ENCODE results near the gene DUXB.
A peak's percentile ranks its signal among the peaks of the same experiment; 100 is the strongest.

DUXB gene

GRCh38 chr16:75660321-75660720 is 40.9 kb downstream of the DUXB start:
- TF ChIP-seq, protein P1, sequence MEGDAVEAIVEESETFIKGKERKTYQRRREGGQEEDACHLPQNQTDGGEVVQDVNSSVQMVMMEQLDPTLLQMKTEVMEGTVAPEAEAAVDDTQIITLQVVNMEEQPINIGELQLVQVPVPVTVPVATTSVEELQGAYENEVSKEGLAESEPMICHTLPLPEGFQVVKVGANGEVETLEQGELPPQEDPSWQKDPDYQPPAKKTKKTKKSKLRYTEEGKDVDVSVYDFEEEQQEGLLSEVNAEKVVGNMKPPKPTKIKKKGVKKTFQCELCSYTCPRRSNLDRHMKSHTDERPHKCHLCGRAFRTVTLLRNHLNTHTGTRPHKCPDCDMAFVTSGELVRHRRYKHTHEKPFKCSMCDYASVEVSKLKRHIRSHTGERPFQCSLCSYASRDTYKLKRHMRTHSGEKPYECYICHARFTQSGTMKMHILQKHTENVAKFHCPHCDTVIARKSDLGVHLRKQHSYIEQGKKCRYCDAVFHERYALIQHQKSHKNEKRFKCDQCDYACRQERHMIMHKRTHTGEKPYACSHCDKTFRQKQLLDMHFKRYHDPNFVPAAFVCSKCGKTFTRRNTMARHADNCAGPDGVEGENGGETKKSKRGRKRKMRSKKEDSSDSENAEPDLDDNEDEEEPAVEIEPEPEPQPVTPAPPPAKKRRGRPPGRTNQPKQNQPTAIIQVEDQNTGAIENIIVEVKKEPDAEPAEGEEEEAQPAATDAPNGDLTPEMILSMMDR (IDR thresholded peaks at IDR 0.05) = no peak

DNA sequence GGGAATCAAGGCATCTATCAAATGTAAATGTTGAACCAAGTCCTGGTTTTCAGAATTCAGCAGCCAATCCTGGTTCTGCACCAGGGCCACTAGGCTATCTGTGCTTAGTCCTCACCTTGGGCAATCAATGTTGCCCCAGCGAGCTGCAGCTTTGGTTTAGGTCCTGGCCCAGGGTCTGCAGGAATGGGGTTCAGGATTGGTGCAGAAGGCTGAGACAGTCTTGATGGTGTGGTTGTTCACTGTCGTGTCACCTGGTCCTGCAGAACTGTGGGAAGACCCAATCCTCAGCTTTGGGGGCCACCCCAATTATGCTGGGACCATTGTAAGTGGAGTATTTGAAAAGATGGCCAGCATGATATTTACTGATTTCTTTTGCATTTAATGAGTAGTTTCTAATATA is 43.1 kb downstream of the DUXB start:
- TF ChIP-seq, protein P1 (IDR thresholded peaks at IDR 0.05) = no peak

- TF ChIP-seq, protein P1 (IDR thresholded peaks at IDR 0.05) = no peak
Observed at GRCh38 chr16:75653922-75654321, 47.3 kb downstream of the DUXB start.

GRCh38 chr16:75648265-75649076 is 52.8 kb downstream of the DUXB start:
- TF ChIP-seq, protein P1 (IDR thresholded peaks at IDR 0.05) = no peak

DNA sequence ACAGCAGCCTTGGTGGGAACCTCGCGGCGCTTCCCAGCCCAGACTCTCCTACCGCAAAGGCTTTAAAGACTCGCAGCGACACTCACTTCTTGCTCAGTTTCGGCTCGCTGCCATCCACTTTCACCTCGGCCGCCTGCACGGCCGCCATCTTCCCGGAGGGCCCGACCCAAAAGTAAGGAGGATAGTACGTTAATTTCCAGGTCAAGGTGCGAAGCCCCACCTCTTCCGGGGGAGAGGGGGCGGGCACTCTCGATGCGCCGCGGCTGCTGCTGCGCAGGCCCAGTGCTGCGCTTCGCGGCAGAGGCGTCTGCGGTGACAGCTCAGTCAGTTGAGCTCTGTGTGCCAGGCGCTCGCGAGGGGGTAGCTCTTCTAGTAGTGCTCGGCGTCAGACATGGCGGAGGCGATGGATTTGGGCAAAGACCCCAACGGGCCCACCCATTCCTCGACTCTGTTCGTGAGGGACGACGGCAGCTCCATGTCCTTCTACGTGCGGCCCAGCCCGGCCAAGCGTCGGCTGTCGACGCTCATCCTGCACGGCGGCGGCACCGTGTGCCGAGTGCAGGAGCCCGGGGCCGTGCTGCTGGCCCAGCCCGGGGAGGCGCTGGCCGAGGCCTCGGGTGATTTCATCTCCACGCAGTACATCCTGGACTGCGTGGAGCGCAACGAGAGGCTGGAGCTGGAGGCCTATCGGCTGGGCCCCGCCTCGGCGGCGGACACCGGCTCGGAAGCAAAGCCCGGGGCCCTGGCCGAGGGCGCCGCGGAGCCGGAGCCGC is 53.6 kb downstream of the DUXB start, which contains the start of the genes KARS1 and TERF2IP:
KARS1 (minus strand) TSS at position 174 of the 773 bp plus-strand sequence; CDS start at position 148, 26 bp downstream.
TERF2IP (plus strand) TSS at position 282 of the 773 bp plus-strand sequence; CDS start at position 392, 110 bp downstream.
- TF ChIP-seq, protein P1 (IDR thresholded peaks at IDR 0.05) = no peak

DNA sequence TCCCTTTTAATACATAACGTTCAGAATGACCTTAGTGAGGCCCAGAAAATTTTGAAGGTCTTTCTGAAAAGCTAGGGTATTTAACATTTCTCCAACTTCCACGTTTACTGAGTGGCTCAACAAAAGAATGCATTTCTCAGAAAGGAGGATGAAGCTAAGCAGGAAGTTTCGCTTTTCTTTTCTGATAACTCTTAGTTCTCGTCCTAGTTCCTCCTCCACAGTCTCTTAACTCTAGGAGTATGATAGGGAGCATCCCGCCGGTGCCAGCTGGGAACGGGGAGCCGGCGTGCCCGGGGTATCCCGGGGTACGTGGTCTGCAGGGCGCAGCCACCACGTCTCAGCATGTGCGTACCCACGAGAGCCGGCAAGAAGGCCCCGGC is 54.2 kb downstream of the DUXB start:
- TF ChIP-seq, protein P1 (IDR thresholded peaks at IDR 0.05) = no peak

DNA sequence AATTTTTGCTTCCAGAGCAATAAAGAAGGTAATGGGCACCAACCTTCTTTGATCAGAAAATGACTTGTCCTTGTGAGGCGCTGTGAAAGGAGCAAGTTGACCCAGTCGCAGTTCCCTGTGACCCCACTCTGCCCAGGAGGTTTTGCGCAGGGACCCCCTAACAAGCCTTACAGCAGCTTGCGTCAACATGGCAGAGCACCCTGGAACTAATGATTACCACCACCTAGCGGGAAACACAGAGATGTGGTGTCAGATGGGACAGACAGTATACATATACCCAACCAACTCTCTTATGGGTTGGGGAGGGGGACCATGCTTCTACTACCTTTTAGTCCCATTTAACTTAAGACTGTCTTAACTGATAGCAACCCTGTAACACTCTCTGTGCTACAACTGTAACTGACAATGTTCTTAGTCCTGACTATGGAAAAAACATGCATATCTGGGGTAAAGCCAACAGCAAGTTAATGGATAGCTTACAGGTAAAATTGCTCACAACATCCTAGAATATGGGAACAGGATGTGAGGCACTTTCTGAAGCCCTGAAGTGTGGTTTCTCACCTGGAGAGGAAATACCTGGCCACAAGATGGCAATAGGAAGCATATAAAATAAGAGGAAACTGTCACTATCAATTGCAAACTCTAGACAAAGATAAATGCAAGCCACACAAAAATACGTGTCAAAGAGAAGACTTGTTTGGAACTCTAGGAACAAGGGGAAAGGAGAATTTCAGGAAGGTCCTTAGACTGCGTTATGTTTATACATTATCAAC is 56.8 kb downstream of the DUXB start:
- TF ChIP-seq, protein P1 (IDR thresholded peaks at IDR 0.05) = peak; percentile 52; the same call in 1 of the 2 replicates
